ENCODE results near the gene NKTR.

DNA sequence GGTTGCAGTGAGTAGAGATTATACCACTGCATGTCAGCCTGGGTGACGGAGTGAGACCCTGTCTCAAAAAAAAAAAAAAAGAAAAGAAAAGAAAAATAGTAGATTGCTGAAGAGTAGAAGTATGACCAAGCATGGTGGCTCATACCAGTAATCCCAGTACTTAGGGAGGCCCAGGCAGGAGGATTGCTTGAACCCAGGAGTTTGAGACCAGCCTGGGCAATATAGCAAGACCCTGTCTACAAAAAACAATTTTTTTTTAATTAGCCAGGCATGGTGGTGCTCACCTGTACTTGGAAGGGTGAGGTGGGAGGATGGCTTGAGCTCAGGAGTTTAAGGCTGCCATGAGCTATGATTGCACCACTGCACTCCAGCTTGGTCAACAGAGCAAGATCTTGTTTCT lies 2.5 kb downstream of the NKTR start:
- TF ChIP-seq, protein P1, sequence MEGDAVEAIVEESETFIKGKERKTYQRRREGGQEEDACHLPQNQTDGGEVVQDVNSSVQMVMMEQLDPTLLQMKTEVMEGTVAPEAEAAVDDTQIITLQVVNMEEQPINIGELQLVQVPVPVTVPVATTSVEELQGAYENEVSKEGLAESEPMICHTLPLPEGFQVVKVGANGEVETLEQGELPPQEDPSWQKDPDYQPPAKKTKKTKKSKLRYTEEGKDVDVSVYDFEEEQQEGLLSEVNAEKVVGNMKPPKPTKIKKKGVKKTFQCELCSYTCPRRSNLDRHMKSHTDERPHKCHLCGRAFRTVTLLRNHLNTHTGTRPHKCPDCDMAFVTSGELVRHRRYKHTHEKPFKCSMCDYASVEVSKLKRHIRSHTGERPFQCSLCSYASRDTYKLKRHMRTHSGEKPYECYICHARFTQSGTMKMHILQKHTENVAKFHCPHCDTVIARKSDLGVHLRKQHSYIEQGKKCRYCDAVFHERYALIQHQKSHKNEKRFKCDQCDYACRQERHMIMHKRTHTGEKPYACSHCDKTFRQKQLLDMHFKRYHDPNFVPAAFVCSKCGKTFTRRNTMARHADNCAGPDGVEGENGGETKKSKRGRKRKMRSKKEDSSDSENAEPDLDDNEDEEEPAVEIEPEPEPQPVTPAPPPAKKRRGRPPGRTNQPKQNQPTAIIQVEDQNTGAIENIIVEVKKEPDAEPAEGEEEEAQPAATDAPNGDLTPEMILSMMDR (IDR thresholded peaks at IDR 0.05): no peak
- TF ChIP-seq EP300 (IDR thresholded peaks at IDR 0.05) (no peak), POLR2A (IDR thresholded peaks at IDR 0.05) (no peak)
